Activated naive CD4-positive, alpha-beta T cell treated with Interleukin-2 at 50 U/mL for 16 hours (primary cell): ENCODE results near the gene NEXN.
A peak's percentile ranks its signal among the peaks of the same experiment; 100 is the strongest.

ENCODE experiments used
- DNase-seq: peaks from one replicate; pipeline ENCODE4 v3.0.0-alpha.2; 2020

Gene NEXN

DNA sequence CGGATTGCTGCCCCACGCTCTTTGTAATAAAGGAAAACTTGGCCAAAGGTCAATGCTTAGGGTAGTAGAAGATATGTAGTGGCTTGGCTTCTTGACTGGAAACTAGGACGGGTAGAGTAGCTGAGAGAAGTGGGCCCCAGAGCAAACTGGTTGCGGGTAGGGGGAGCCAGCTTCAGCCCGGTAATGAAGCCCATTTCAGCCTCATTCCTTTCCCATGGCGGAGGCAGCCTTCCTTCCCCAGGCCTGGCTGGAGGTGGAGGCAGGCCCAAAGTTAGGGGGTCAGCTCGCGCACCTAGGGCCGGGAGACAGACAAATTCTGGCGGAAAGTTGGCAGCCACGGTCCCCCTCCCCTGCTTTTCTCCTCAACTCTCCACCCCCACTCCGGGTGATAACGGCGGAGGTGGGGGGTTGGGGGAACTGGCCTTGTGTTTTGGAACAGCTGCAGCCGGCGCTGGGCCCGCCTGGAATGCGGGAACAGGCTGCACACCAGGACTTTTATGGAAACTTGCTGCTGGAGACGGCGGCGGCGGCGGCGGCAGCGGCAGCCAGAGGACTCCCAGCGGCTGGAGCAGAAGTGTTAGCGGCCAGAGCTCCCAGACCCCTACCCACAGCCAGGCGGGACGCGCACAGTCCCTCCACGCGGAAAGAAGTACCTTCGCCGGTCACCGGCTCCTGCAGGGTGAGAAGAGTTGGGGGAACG lies at the start of gene NEXN:
TSS of gene NEXN (plus strand) at position 544 of the 700 bp plus-strand sequence. CDS start 27,483 bp downstream, outside the sequence.
- peak; percentile 6 for DNase-seq

DNA sequence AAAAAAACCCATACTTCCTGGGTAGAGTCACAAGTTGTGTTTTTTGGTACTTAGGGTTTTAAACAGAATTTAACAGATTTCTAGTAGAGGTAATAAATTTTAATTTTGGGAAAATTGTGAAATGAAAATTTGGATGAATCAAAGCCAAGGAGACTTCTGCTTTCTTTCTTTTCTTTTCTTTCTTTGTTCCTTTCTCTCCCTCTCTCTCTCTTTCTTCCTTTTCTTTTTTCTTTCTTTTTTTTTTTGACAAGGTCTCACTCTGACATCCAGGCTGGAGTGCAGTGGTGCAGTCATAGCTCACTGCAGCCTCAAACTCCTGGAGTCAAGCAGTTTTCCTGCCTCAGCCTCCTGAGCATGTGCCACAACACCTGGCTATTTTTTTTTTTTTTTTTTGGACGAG lies 46.9 kb upstream of the NEXN start:
- no peak for DNase-seq

GRCh38 chr1:77845951-77846350 lies 42.5 kb upstream of the NEXN start:
- no peak for DNase-seq

DNA sequence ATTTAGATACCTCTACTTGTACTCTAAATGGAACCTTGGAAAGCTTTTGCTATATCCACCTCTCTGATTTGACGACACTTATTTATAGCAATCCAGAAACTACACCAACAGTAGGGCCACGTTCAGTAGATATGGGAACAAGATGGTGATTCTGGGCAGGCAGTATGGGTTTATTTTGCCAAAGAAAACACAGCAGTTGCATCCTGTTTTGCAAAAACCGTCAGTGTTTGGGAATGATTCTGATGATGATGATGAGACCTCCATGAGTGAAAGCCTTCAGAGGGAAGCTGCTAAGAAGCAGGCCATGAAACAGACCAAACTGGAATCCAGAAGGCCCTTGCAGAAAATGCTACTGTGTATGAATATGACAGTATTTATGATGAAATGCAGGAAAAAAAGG lies 41.5 kb upstream of the NEXN start:
- DNase-seq = no peak

- no peak for DNase-seq
Measured at GRCh38 chr1:77847621-77848080, 40.8 kb upstream of the NEXN start.

DNA sequence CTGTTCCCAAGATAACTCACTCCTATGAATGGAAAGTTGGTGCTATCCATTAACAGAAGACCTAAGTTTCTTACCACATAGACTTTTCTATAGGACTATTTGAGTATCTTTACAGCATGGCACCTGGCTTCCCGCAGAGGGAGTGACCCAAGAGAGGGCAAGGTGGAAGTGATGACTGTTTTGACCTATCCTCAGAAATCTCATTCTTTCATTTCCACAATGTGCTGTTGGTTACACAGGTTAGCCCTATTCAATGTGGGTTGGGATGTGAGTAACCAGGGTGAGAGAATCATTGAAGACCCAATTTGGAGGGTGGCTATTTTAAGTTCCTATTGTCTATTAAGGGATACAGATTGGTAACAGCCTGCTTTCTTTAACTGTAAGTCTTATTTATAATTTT lies 38.3 kb upstream of the NEXN start:
- DNase-seq = no peak

DNA sequence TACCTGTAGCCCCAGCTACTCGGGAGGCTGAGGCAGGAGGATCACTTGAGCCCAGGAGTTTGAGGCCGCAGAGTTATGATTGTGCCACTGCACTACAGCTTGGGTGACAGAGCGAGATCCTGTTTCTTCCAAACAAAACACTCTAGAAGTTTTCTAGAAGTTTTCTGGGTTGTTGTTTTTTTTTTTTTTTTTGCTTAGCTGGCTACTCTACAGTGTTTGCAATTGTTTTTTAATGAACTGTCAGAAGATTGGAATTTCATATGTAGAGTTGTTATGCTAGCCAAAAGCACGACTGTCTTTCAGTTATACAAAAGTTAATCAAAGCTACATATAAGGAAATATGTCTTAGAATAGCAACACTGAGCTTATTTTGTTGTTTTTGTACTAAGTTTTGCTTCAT lies 30.9 kb upstream of the NEXN start:
- no peak for DNase-seq

- DNase-seq = no peak
Measured at GRCh38 chr1:77858725-77859124, 29.7 kb upstream of the NEXN start.

- no peak for DNase-seq
Measured at GRCh38 chr1:77859248-77859647, 29.2 kb upstream of the NEXN start.

- no peak for DNase-seq
Measured at GRCh38 chr1:77866296-77866695, 22.1 kb upstream of the NEXN start.

- no peak for DNase-seq
Measured at GRCh38 chr1:77872645-77873044, 15.8 kb upstream of the NEXN start.

GRCh38 chr1:77873461-77873860 lies 15.0 kb upstream of the NEXN start:
- DNase-seq = no peak

- no peak for DNase-seq
Measured at GRCh38 chr1:77874804-77875445, 13.5 kb upstream of the NEXN start.

- no peak for DNase-seq
Measured at GRCh38 chr1:77876884-77877283, 11.5 kb upstream of the NEXN start.

DNA sequence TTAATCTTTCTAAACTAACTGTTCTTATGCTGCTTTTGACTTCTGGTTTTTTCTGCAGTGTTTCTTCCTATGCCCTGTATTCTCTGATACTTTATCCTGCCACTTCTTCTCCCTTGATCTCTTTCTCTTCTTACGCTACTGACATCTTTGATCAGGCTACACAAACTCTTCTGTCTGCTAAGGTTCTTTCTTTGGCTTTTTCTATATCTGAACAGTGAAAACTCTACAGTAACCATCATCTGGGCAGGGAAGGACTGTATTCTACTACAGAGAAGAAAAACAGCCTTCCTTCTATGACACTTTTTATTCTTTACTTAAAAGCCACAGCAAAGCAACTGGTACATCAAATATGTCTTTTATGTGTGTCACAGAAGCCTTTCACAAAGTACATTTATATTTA lies 7.4 kb upstream of the NEXN start:
- no peak for DNase-seq

DNA sequence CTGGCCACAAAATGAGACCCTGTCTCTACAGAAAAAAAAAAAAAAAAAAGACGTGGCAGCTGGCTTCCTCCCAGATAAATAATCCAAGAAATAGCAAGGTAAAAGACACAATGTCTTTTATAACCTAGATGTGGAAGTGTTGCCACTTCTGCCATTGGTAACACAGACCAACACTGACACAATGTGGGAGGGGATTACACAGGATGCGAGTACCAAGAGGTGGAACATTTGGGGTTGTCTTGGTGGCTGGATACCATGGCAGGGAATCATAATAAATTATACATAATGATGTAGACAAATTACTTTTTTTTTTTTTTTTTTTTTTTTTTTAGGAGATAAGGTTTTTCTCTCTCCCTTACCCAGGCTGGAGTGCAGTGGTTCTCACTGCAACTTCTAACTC lies 6.0 kb upstream of the NEXN start:
- DNase-seq = no peak

DNA sequence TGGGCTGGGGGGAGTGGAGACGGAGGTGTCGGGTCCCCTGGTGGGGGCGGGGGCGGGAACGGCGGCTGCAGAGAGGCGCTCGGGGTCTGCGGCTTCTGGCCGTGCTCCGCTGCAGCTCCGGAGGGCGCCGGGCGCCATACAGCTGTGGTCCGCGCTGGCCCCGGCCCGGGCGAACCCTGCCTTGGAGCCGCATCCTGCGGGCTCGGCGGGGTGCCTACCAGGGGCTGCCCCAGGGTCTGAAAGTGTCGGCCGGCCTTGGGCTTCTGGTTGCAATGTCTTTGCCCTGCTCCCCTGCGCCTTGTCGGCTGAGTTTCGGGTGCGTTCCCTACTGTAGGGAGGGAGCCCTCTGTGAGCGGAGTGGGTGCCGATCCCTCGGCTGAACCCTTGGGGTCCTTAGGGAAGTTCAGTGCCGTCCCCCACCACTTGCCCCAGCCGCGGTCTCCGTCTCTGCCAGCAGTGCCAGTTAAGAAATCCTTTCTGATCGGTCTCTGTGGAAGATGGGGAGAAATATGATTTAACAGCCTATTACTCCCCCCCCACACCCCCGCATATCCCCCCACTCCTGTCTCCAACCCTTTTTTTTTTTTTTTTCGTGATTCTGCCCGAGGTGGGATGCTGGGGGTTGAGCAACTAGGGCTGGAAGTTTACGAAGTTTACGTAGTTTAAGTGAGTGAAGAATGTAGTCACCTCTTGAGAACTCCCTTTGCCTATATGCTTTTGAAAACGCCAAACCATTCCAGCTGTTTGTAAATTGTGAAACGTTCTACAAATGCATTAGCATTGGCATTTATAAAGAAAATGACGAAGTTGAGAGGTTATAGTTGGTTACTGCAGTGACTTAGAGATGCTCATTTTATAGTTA lies 588 bp downstream of the NEXN start:
- DNase-seq = no peak

DNA sequence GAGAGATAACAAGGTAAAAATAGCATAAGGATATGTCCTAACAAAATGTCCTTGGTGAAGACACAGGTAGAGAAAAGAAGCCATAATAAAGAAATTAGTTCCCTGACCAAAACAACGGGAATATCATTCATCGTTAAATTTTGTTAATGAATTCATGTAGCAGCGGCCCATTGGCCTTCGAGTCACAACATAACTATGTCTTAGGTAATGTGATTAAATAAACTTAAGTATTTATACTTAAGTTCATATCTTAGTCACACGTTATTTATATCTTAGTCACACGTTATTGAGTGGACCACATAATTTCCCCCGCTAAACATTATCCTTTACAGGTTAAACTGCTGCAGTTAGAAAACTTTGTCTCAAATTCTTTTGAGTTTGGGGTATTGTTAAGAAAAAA lies 1.2 kb downstream of the NEXN start:
- DNase-seq = no peak

DNA sequence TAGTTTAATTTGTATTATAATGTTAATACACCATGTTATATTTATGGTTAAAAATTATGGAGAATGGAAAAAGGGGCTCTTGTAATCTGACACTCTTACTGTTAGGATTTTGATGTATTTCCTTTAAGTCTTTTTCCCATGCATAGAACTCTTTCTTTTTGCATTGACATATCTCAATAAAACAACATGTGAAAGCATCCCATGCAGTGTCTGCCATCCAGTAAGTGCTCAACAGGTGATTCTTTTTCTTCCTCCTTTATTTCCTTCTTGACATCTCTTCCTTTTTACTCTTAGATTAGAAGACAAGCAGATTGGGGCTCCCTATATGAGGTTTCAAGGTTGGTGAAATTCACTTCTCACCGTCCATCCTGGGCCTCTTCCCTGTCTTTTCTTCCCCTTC lies 2.8 kb downstream of the NEXN start:
- no peak for DNase-seq

DNA sequence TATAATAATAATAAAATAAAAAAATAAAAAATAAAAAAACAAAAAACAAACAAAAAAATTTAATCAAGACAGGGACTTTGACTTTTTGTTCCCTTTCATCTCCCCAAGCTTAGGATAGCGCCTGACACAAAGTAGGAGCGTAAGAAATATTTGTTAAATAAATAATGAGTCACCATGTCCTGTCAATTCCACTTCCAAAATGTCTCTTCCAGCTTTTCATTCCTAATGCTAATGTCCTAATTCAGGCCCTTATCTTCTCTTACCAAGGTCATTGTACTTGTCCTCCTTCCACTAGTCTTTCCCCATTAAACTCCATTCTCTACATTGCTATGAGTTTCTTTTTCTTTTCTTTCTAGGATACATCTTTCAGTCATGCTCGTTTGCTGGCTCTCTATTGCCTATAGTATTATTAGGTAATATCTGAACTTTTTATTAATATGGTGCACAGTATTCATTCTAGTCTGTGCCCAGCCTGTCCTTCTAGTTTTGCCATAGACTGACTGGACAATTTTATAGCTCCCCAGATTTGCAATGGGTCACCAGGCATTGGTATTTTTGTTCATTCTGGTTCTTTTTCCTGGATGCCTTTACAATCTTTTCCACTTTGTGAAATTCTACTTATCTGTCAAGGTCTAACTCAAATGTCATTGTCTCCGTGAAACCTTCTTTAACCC lies 11.4 kb downstream of the NEXN start:
- DNase-seq = no peak

GRCh38 chr1:77900687-77901293 lies 12.4 kb downstream of the NEXN start:
- DNase-seq = no peak

DNA sequence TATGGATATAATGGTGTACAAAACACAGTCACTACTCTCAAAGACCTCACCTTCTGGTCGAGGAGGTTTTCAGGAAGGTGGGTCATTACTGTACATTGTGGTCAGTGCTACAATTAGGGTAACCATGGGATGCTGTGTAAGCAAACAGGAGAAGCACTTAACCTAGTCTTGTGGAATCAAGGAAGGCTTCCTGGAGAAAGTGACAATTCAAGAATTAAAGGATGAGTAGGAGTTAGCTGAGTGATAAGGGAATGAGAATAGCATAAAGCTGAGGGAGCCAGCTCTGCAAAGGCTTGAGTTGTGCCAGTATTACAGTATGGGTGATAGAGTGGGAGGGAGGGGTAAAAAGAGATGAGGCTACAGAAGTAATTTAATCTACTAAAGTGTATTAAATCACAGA lies 17.2 kb downstream of the NEXN start:
- DNase-seq = no peak

DNA sequence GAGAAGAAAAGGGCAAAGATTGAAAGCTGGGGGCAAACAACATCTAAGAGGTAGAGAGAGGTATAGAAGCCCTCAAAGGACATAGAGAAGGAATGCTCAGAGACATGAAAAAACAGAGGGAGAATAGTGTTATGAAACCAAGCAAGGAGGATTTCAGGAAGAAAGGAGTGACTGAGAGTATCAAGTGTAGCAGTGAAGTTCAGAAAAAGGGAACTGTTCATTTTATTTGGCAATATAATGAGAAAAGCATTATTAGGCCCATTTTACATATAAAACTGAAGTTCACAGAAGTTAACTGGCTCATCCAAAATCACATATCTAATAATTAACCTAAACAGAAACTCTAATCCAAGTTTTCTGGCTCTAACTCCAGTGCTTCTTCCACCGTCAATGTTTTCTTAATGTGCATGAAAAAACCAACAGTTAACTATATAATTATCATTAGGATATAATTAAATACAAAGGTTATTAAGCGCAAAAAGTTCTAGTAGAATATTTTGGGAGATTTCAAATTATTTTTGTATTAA lies 17.7 kb downstream of the NEXN start:
- DNase-seq = no peak
